Kidney (tissue), 14 donors: ENCODE measurements around the gene ADH4. TPM values are rescaled to one million over a fixed set of nuclear protein-coding genes. Genes with fewer than 3 reads are reported as not detected.

ENCODE experiments used
- DNase-seq, 5 donors: peaks; one replicate each; pipeline ENCODE4 v3.0.0-alpha.2; 2013 to 2020
- FAIRE-seq: peaks from 2 replicates; lab custom pipeline; 2012; peaks lifted over from hg19 to GRCh38; lab: Jason Lieb, UNC
- H3K27ac ChIP-seq, 2 donors: one replicate each; pipeline ENCODE4 v1.7.0; 2013; ENCODE audit warnings: low read depth in 2 of 2, low read length in 2 of 2, inconsistent platforms in 1 of 2
- H3K27me3 ChIP-seq: one replicate; pipeline ENCODE4 v1.7.1; 2013; ENCODE audit warnings: low read length, inconsistent platforms; ENCODE audit not compliant: control insufficient read depth, insufficient read depth
- H3K36me3 ChIP-seq, 3 donors: one replicate each; pipeline versions ENCODE4 v1.7.0 to v1.7.1; 2013; ENCODE audit warnings: low read length in 3 of 3, control low read depth in 1 of 3, inconsistent platforms in 1 of 3; ENCODE audit not compliant: insufficient read depth in 3 of 3, control insufficient read depth in 2 of 3
- H3K4me1 ChIP-seq, 3 donors: one replicate each; pipeline versions ENCODE4 v1.7.0 to v1.7.1; 2013; ENCODE audit warnings: low read length in 3 of 3, inconsistent platforms in 1 of 3, low read depth in 1 of 3; ENCODE audit not compliant: control insufficient read depth in 2 of 3, insufficient read depth in 2 of 3
- H3K4me3 ChIP-seq, 3 donors: one replicate each; pipeline versions ENCODE4 v1.7.0 to v1.8.1; 2013; ENCODE audit warnings: low read length in 3 of 3, control low read depth in 1 of 3, inconsistent platforms in 1 of 3
- H3K9ac ChIP-seq, 3 donors: one replicate each; pipeline versions ENCODE4 v1.7.0 to v1.7.1; 2013; ENCODE audit warnings: low read length in 3 of 3, control low read depth in 1 of 3, inconsistent platforms in 1 of 3
- H3K9me3 ChIP-seq, 3 donors: one replicate each; pipeline versions ENCODE4 v1.7.0 to v1.7.1; 2013; ENCODE audit warnings: low read length in 3 of 3, control low read depth in 1 of 3, inconsistent platforms in 1 of 3; ENCODE audit not compliant: control insufficient read depth in 2 of 3, insufficient read depth in 1 of 3
- CTCF ChIP-seq: IDR thresholded peaks from 3 replicates; pipeline ENCODE4 v1.5.1; 2012; ENCODE audit warnings: mild to moderate bottlenecking, moderate library complexity, borderline replicate concordance; ENCODE audit not compliant: insufficient read depth; ENCODE audit errors: extremely low read depth
- intact Hi-C: fragments of 100-400 bp; cut with DNase I; formaldehyde crosslinking; loops from one replicate; pipeline ENCODE4 v1.11.1; 2022
- polyA plus RNA-seq: library from polyadenylated mRNA; stranded (reverse); fragments of 350-450 nt; fragmentation: Illumina TruSeq; extraction: RNeasy Lipid Tissue Mini Kit (QIAGEN cat#74804); gene quantifications from one replicate; pipeline ENCODE4 v1.2.3, GENCODE V29; 2014; ENCODE audit warnings: low read depth, low replicate concordance; ENCODE audit not compliant: insufficient read depth
- total RNA-seq: library from RNA; stranded (reverse); fragmentation: NEBNext Ultra II Directional; extraction: Animal tissue kit (Norgen Biotek cat#: 25700); gene quantifications from one replicate; pipeline ENCODE4 v1.2.1, GENCODE V29; 2021
- donor health status: control.
- donor health status: control.
- donor health status: control.
- donor health status: control.
- donor health status: control.
- donor health status: DM: yes; HTN: yes; CAD: no.
- donor health status: Normal renal cell carcinoma (clear cell type).

Gene ADH4
- total and polyA plus RNA-seq, 2 donors from 2014 or later, result 0.52 to 5.9 TPM

GRCh38 chr4:99126376-99126775, 17.7 kb downstream of the ADH4 start:
- no peak for FAIRE-seq
- H3K27me3 ChIP-seq, result no peaks in the 10 kb centered on the region
- no peaks in the 10 kb centered on the region for H3K4me1 ChIP-seq
- H3K4me3 ChIP-seq, result no peak overlapping the region
- intact Hi-C loops, result loop anchor here (10.0 kb wide), 1 partner anchor 278 kb away; no protein-coding TSS in a partner anchor
- DNase-seq, result no peak
- no peak overlapping the region for H3K9ac ChIP-seq
- no peak for TF ChIP-seq CTCF
- no peaks in the 10 kb centered on the region for H3K36me3 ChIP-seq
- no peak overlapping the region for H3K27ac ChIP-seq
- no peaks in the 10 kb centered on the region for H3K9me3 ChIP-seq

- Histone ChIP-seq H3K4me1 (no peaks in the 10 kb centered on the region), H3K9me3 (no peaks in the 10 kb centered on the region), H3K4me3 (no peak overlapping the region), H3K27me3 (no peaks in the 10 kb centered on the region), H3K9ac (no peak overlapping the region), H3K36me3 (no peaks in the 10 kb centered on the region), H3K27ac (no peak overlapping the region)
- intact Hi-C loops, result loop anchor here (10.0 kb wide), 1 partner anchor 284 kb away; no protein-coding TSS in a partner anchor
- TF ChIP-seq CTCF, result no peak
- FAIRE-seq, result no peak
- no peak for DNase-seq
Measured at GRCh38 chr4:99121008-99121407, 23.1 kb downstream of the ADH4 start.

GRCh38 chr4:99120501-99120900, 23.6 kb downstream of the ADH4 start:
- H3K36me3 ChIP-seq, result no peaks in the 10 kb centered on the region
- no peak overlapping the region for H3K27ac ChIP-seq
- H3K27me3 ChIP-seq, result no peaks in the 10 kb centered on the region
- intact Hi-C loops, result loop anchor here (10.0 kb wide), 1 partner anchor 284 kb away; no protein-coding TSS in a partner anchor
- FAIRE-seq (no peak), DNase-seq (no peak)
- no peak for TF ChIP-seq CTCF
- H3K9me3 ChIP-seq, result no peaks in the 10 kb centered on the region
- H3K4me3 ChIP-seq, result no peak overlapping the region
- H3K4me1 ChIP-seq, result no peaks in the 10 kb centered on the region
- H3K9ac ChIP-seq, result no peak overlapping the region
